RPMI8226 (cell line): ENCODE data around the gene BROX.
"Not testable (repeated sequence)": the region's sequence is repeated elsewhere in the genome, so short reads cannot be mapped to it uniquely, and the experiment has no call there.

Experiments used
- DNase-seq: peaks from one replicate; pipeline ENCODE4 v3.0.0-alpha.2; 2015

BROX gene

GRCh38 chr1:222732216-222733159 lies 20.1 kb downstream of the BROX start:
- DNase-seq, result peak; percentile 75

DNA sequence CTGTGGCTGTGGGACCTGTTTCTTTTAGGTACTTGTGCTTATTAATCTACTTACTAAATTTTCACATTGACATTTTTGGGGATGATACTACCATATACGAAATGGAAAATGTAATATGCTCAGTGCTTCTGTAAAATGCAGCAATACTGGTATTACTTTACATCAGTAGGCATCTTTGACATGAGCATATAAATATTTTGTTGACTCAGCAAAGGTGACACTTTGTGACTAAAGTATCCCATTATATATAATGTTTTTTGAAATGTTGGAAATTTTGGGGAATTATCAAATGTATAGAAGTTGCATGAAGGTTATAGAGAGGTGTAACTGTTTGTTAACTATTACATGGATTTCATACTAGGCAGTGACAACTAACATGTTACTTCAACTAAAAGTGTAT lies 22.4 kb downstream of the BROX start:
- DNase-seq, result no peak

GRCh38 chr1:222736470-222736869 lies 24.1 kb downstream of the BROX start:
- DNase-seq, result no peak

DNA sequence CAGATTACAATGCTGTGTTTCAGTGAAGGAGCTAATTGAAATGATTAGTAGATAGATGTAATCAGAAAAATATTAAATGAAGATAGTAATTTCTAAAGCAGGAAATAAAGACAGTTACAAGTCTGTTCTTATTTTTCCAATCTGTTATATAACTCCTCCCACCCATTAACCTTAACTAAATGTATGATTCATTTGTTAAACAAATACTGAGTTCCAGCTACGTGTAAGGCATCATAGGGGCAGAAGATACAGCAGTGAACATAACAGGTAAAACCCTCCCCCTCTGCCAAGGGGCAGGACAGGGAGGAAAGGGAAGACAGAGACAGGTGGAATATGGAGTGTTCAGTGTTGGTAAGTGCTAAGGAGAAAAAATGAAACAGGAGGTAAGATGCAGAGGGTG lies 24.6 kb downstream of the BROX start, which contains the start of gene FAM177B:
FAM177B (plus strand) TSS at position 231 of the 400 bp plus-strand sequence. CDS start 9,344 bp downstream, outside the sequence.
- DNase-seq, result no peak

- no peak for DNase-seq
Observed at GRCh38 chr1:222739465-222739864, 27.1 kb downstream of the BROX start.

DNA sequence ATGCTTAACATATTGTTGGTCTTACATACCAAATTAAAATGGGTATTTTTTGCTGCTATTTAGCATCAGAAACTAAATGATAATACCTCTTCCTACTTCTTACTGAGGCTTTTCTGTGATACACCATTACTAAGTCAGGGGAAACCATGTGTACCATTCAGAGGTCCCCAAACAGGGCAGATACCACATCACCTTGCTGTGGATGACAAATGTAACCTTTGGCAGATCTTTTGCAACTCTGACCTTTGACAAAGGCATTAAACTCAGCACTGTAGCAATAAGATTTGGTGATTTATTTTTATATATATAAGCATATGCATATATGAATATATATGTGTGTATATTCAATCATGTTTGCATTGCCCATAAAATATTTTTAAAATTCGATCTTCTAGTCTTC lies 27.6 kb downstream of the BROX start:
- no peak for DNase-seq

- DNase-seq, result not testable (repeated sequence)
Observed at GRCh38 chr1:222741630-222742457, 29.5 kb downstream of the BROX start.

DNA sequence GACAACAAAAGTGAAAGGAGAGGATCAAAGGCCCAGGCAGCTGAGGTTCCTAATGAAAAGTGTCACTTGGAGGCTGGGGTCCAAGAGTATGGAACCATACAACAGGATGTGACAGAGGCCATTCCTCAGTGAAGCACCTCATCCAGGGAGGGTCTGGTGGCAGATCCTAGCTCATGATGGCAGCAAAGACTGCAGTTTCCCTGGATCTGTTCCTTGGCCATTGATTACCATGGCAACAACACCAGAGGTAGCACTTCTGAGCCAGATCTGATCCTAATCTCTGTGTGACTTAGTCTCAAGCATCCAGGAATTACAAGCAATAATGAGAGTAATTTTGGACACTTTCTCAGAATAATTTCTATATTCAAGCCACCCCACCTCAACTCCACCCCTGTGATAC lies 37.6 kb downstream of the BROX start:
- DNase-seq, result no peak

DNA sequence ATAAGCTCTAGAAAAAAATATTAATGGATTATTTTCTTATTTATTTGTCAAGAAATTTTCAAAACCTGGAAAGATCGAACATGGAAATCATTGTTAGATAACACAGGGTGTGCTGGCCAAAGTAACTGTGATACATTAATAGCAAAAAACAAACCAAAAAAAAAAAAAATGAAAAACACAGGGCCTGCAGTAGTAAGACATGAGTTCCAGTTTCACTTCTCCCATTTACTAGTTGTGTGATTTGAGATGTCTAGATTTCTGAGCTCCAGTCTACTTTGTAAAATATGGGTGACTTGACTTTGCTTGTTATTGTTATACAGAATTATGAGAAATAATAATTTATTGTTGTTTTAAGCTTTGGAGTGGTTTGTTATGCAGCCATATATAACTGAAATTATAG lies 38.3 kb downstream of the BROX start:
- peak; percentile 44 for DNase-seq

GRCh38 chr1:222751255-222751654 lies 38.9 kb downstream of the BROX start:
- no peak for DNase-seq

DNA sequence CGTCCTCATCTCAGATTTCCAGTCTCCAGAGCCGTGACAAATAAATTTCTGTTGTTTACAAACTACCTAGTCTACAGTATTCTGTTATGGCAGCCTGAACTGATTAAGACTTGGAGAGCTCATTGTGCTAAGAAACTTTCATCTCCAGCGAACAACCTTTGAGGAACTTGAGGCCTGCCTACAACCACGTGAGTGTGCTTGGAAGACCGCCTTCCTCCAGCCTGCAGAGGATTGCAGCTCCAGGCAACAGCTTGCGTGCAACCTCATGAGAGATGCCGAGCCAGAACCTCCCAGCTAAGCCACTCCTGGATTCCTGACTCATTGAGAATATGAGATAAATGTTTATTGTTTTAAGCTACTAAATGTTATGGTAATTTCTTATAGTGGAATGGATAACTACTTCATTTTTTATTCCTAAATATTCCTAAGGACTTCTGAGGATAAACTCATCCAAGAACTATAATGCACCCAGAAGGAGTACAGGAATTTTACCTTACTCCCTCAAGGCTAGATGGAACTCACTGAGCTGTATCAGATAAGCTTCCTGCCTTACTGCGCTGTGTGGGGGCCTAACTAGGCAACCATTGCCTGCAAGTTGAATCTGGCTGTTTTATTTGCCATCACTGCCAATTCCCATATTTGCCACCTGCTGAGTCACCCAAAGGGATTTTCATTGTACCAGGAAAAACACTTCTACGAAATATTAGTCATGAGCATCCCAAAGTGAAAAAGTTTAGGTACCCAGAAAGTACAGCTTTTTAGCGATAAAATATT lies 42.2 kb downstream of the BROX start:
- no peak for DNase-seq

GRCh38 chr1:222757646-222758268 lies 45.4 kb downstream of the BROX start:
- DNase-seq, result no peak

DNA sequence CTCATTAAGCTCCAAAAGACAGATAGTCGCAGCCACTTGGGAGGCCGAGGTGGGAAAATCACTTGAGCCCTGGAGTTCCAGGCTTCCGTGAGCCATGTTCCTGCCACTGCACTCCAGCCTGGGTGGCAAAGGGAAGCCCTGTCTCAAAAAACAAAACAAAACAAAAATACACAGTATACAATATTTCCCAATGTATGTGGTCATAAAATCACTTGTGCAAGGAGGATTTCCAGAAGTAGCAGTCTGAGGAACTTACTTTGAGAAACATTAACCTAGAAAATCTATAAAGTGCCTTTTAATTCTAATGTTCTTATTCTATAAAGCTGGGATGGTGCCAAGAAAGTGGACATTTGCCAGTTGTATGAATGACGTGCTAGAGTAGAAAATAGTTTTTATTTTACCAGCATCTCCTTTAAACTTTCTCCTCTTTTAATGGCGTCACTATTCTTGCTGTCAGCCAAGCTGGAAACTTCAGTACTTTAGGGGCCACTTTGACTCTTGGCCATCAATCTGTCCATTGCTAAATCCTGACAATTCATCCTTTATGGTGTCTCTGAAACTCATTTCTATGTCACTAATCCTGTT lies 47.2 kb downstream of the BROX start:
- no peak for DNase-seq

DNA sequence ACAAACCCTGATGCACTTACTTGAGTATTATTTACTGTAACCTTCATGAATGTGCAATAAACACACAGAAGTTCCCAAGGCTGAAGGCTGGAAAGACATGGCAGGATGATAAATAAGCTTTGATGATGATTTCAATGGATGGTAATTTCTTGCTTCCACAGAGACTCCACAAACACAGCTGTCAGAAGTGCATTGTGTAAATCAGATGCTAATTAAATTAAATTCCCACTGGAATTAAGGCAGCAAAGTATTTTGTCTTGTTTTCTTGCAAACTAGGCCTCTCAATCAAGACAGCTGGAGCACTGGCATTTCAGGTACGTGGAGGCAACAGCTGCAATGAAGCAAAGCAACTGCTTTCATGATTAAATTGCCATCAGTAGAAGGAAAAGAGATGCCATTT lies 48.7 kb downstream of the BROX start:
- DNase-seq, result no peak

- not testable (repeated sequence) for DNase-seq
Observed at GRCh38 chr1:222762178-222762577, 49.8 kb downstream of the BROX start.

- DNase-seq, result no peak
Observed at GRCh38 chr1:222767152-222767571, 54.8 kb downstream of the BROX start.

- DNase-seq, result no peak
Observed at GRCh38 chr1:222768592-222768991, 56.2 kb downstream of the BROX start.

DNA sequence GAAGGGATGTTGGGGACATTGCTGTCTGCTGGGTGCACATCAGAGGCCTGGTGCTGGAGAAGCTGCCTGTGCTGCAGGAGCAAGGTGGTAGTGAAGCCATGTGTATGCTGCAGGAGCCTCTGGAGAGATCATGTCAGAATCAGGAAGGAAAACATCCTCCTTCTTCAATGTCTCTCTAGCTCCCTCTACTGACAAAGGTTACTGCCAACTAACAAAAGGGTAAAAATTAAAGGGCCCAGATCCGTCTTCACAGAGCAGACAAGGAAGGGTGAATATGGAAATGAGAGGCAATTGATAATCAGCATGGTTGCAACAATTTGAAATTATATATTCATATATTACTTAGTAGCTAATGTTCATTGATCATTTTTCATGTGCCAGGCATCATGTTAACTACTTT lies 56.8 kb downstream of the BROX start:
- peak; percentile 74 for DNase-seq

GRCh38 chr1:222769971-222770620 lies 57.7 kb downstream of the BROX start:
- no peak for DNase-seq

- DNase-seq, result peak; percentile 87
Observed at GRCh38 chr1:222772996-222773379, 60.6 kb downstream of the BROX start.

DNA sequence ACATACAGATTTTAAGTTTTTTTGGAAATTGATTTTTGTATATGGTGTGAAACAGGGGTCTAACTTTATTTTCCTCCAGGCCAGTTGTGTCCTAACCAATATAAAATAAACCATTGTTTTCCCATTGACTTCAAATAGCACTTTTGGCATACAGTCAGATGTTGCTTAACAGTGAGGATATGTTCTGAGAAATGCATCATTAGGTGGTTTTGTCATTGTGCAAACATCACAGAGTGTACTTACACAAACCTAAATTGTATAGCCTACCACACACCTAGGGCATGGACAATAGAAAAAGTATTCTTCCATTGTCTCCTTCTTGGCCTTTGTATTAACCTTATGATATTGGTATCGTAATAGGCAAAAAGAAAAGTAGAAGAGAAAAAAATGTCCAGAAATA lies 65.1 kb downstream of the BROX start:
- DNase-seq, result no peak

DNA sequence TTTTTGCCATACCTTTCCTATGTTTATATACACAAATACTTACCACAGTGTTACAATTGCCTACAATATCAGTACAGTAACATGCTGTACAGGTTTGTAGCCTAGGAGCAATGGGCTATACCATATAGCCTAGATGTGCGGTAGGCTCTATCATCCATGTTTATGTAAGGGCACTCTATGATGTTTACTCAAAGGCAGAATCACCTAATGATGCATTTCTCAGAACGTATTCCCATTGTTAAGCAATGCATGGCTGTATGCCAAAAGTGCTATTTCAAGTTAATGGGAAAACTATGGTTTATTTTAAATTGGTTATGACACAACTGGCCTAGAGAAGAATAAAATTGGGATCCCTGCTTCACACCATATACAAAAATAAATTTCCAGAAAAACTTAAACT lies 65.6 kb downstream of the BROX start:
- DNase-seq, result no peak
